ENCODE data around the gene TRIP11. TPM values are rescaled to one million over a fixed set of nuclear protein-coding genes. Genes with fewer than 3 reads are reported as not detected.

TRIP11 gene
- total RNA-seq, 1 experiment from 2014 or later = 37.3 TPM

GRCh38 chr14:92041203-92041602 is 1.3 kb upstream of the TRIP11 start:
- Histone ChIP-seq H3K36me3 (ENCODE audit: control insufficient read depth, insufficient read depth, low read length) (no peaks in the 10 kb centered on the region; the same call in 1 of the 2 replicates), H3K4me1 (ENCODE audit: control insufficient read depth, insufficient read depth, low read length) (peaks cover 13% of the 10 kb centered on the region; the same call in 1 of the 2 replicates), H3K27ac (ENCODE audit: low read length) (peak overlapping the region; percentile 89), H3K27me3 (ENCODE audit: control insufficient read depth, insufficient read depth, low read length) (no peaks in the 10 kb centered on the region), H3K9me3 (ENCODE audit: control insufficient read depth, insufficient read depth, low read depth, low read length) (no peaks in the 10 kb centered on the region), H3K4me3 (ENCODE audit: low read depth in 2 of 2, low read length in 2 of 2) (peak overlapping the region; percentile 86 to 87)
- POLR2A ChIA-PET = interaction anchor here (0.7 kb wide), 1 partner anchor 142 kb away, joined by 13 read pairs; no protein-coding TSS in a partner anchor
- BruUV-seq (replicated peaks) = no TSS peak
- TF ChIP-seq SIN3A (IDR thresholded peaks at IDR 0.05; ENCODE audit: borderline replicate concordance, insufficient read depth, low read depth, low read length) (no peak), TCF7L2 (IDR thresholded peaks at IDR 0.05; ENCODE audit: low read depth, low read length) (no peak), REST (IDR thresholded peaks at IDR 0.05; ENCODE audit: insufficient read depth in 1 of 2, low read depth in 2 of 2, low read length in 1 of 2) (no peak), CTCF (IDR thresholded peaks at IDR 0.05) (no peak), POLR2AphosphoS5 (IDR thresholded peaks at IDR 0.05; ENCODE audit: low read depth, low read length) (no peak)
- intact Hi-C loops (cut with micrococcal nuclease; ENCODE audit: unreplicated experiment) (loop anchor here (2.0 kb wide), 1 partner anchor 66 kb away; the partner anchor contains the start of gene ATXN3), in situ Hi-C loops (cut with HindIII; ENCODE audit: low pct_unique_long_range_greater_than_20kb, low sequenced_read_pairs) (no loop called here)
- CTCF ChIA-PET = no interaction called here
- ATAC-seq (no peak), DNase-seq (ENCODE audit: low read depth, low spot score) (no peak)

- ATAC-seq = no peak
- Histone ChIP-seq H3K27ac (ENCODE audit: low read length) (peak overlapping the region; percentile 89), H3K36me3 (ENCODE audit: control insufficient read depth, insufficient read depth, low read length) (no peaks in the 10 kb centered on the region; the same call in 1 of the 2 replicates), H3K9me3 (ENCODE audit: control insufficient read depth, insufficient read depth, low read depth, low read length) (no peaks in the 10 kb centered on the region), H3K4me1 (ENCODE audit: control insufficient read depth, insufficient read depth, low read length) (peaks cover 14% of the 10 kb centered on the region; the same call in 1 of the 2 replicates), H3K27me3 (ENCODE audit: control insufficient read depth, insufficient read depth, low read length) (no peaks in the 10 kb centered on the region), H3K4me3 (ENCODE audit: low read depth in 2 of 2, low read length in 2 of 2) (peak overlapping the region; percentile 86 to 87)
- BruUV-seq (replicated peaks) = TSS peak; percentile 75
- POLR2A ChIA-PET = interaction anchor here (0.6 kb wide), 1 partner anchor 15 kb away, joined by 3 read pairs; no protein-coding TSS in a partner anchor
- TF ChIP-seq REST (IDR thresholded peaks at IDR 0.05; ENCODE audit: insufficient read depth in 1 of 2, low read depth in 2 of 2, low read length in 1 of 2) = no peak
- no peak for TF ChIP-seq TCF7L2 (IDR thresholded peaks at IDR 0.05; ENCODE audit: low read depth, low read length)
- intact Hi-C loops (cut with micrococcal nuclease; ENCODE audit: unreplicated experiment) = loop anchor here (2.0 kb wide), 1 partner anchor 66 kb away; the partner anchor contains the start of gene ATXN3
- CTCF ChIA-PET = interaction anchor here (1.1 kb wide), 1 partner anchor 66 kb away, joined by 3 read pairs; the partner anchor contains the start of gene ATXN3
- in situ Hi-C loops (cut with HindIII; ENCODE audit: low pct_unique_long_range_greater_than_20kb, low sequenced_read_pairs) = no loop called here
- DNase-seq (ENCODE audit: low read depth, low spot score) = no peak
Measured at GRCh38 chr14:92040431-92041051, 682 bp upstream of the TRIP11 start.

Data from Panc1 (cell line).